HepG2 (cell line): ENCODE results near the gene ZNF287. TPM values are rescaled to one million over a fixed set of nuclear protein-coding genes. Genes with fewer than 3 reads are reported as not detected.

Experiments
- ATAC-seq: fragments of 200-7000 bp; cut with Tn5 transposase; 3 replicates; pipeline ENCODE4 v1.9.1; 2020; ENCODE audit warnings: mild to moderate bottlenecking, moderate library complexity
- BruUV-seq: library from RNA; stranded (reverse); fragments of 400-500 nt; replicated peaks from 2 replicates; lab custom pipeline; 2021; lab: Mats Ljungman, UMichigan
- CTCF ChIA-PET: fragments of 300-600 bp; formaldehyde crosslinking; extraction: SDS; loops from one replicate; lab custom pipeline; 2021; ENCODE audit warnings: low total read pairs, inconsistent platforms, low intra/inter-chr PET ratio; lab: Yijun Ruan, JAX
- POLR2A ChIA-PET: fragments of 350-600 bp; sonication (Branson Sonifier 250); formaldehyde crosslinking; loops from one replicate; lab custom pipeline; 2020; ENCODE audit warnings: antibody characterized with exemption, inconsistent platforms; lab: Yijun Ruan, JAX
- DNase-seq: peaks from one replicate; pipeline ENCODE4 v3.0.0-alpha.2; 2015; ENCODE audit warnings: low spot score
- FAIRE-seq: peaks from 3 replicates; lab custom pipeline; 2011; peaks lifted over from hg19 to GRCh38; lab: Jason Lieb, UNC
- H2AFZ ChIP-seq: one replicate; pipeline ENCODE4 v1.6.1; 2011; ENCODE audit warnings: low read length, inconsistent platforms
- H3K27ac ChIP-seq: fragments of 300-600 bp; 3 replicates; pipeline ENCODE4 v1.8.0; 2011; ENCODE audit warnings: mixed run types, mild to moderate bottlenecking, mixed read lengths, low read length, inconsistent platforms; ENCODE audit not compliant: insufficient read depth; ENCODE audit errors: extremely low read length
- H3K27me3 ChIP-seq, 2 experiments: fragments of 200-600 bp in 1 of 2; 2 replicates in 1 of 2; 3 replicates in 1 of 2; pipeline versions ENCODE4 v1.6.0 to v1.8.0; 2011; ENCODE audit warnings: low read length in 2 of 2, mild to moderate bottlenecking in 2 of 2, moderate library complexity in 2 of 2, inconsistent platforms in 1 of 2; ENCODE audit not compliant: insufficient read depth in 2 of 2, control insufficient read depth in 1 of 2
- H3K36me3 ChIP-seq, 2 experiments: fragments of 200-600 bp in 1 of 2; replicated peaks in 1 of 2; 2 replicates in 1 of 2; 3 replicates in 1 of 2; pipeline versions ENCODE4 v1.5.1 to v1.8.0; 2011; ENCODE audit warnings: low read length in 2 of 2, inconsistent platforms in 1 of 2; ENCODE audit not compliant: insufficient read depth in 2 of 2, control insufficient read depth in 1 of 2
- H3K4me1 ChIP-seq: 2 replicates; pipeline ENCODE4 v1.5.1; 2012; ENCODE audit warnings: low read length, inconsistent platforms; ENCODE audit not compliant: insufficient read depth
- H3K4me2 ChIP-seq: 2 replicates; pipeline ENCODE4 v1.6.0; 2011; ENCODE audit warnings: low read depth, low read length, inconsistent platforms
- H3K4me3 ChIP-seq, 3 experiments: fragments of 200-600 bp in 1 of 3; sonication (generic), shearing (Covaris generic) in 1 of 3; replicated peaks in 1 of 3; 2 replicates each; pipeline ENCODE4 v1.5.1; 2011 to 2016; ENCODE audit warnings: low read length in 3 of 3, inconsistent platforms in 2 of 3, low read depth in 2 of 3, mild to moderate bottlenecking in 2 of 3, control low read depth in 1 of 3, mixed read lengths in 1 of 3; ENCODE audit not compliant: insufficient read depth in 1 of 3
- H3K79me2 ChIP-seq: one replicate; pipeline ENCODE4 v1.6.1; 2011; ENCODE audit warnings: low read length, inconsistent platforms; ENCODE audit not compliant: insufficient read depth
- H3K9ac ChIP-seq: 2 replicates; pipeline ENCODE4 v1.6.0; 2011; ENCODE audit warnings: mild to moderate bottlenecking, low read depth, low read length, inconsistent platforms; ENCODE audit not compliant: insufficient read depth
- H3K9me3 ChIP-seq: 2 replicates; pipeline ENCODE4 v1.5.1; 2012; ENCODE audit warnings: mild to moderate bottlenecking, low read length
- H4K20me1 ChIP-seq: 2 replicates; pipeline ENCODE4 v1.6.0; 2011; ENCODE audit warnings: inconsistent platforms, mild to moderate bottlenecking, low read length, moderate library complexity; ENCODE audit not compliant: insufficient read depth
- DMTF1 ChIP-seq: sonication (generic); formaldehyde crosslinking; IDR thresholded peaks from 2 replicates; pipeline ENCODE4 v1.4.0; 2020; ENCODE audit warnings: mild to moderate bottlenecking, missing genetic modification reagents
- KIAA2018 ChIP-seq: sonication (generic); formaldehyde crosslinking; IDR thresholded peaks from 2 replicates; pipeline ENCODE4 v1.5.0; 2020; ENCODE audit warnings: mild to moderate bottlenecking, missing genetic modification reagents, borderline replicate concordance
- KMT2B ChIP-seq: IDR thresholded peaks from 2 replicates; pipeline ENCODE4 v1.6.1; 2016; ENCODE audit warnings: missing genetic modification reagents, missing compliant biosample characterization
- RELA ChIP-seq: sonication (generic); formaldehyde crosslinking; IDR thresholded peaks from 2 replicates; pipeline ENCODE4 v1.4.0; 2020; ENCODE audit warnings: missing genetic modification reagents
- RFX1 ChIP-seq: fragments of 450-650 bp; IDR thresholded peaks from 2 replicates; pipeline ENCODE4 v1.6.1; 2017
- THRA ChIP-seq: sonication (generic); formaldehyde crosslinking; IDR thresholded peaks from 2 replicates; pipeline ENCODE4 v1.4.0; 2020; ENCODE audit warnings: missing genetic modification reagents, borderline replicate concordance
- ZBTB34 ChIP-seq: sonication (generic); formaldehyde crosslinking; IDR thresholded peaks from 2 replicates; pipeline ENCODE4 v1.8.0; 2022; ENCODE audit warnings: mild to moderate bottlenecking, missing genetic modification reagents
- WGBS: methylation state at CpG from one replicate; pipeline ENCODE4 v1.1.6; 2017; ENCODE audit warnings: low lambda C conversion rate; 5-methylcytosine and 5-hydroxymethylcytosine counted together
- in situ Hi-C: cut with HindIII; loops from 2 replicates; pipeline ENCODE4 v1.10.0; 2017; ENCODE audit warnings: low pct_unique_long_range_greater_than_20kb; ENCODE audit not compliant: extremely low pct_ligation_motif_present
- intact Hi-C: fragments of 100-400 bp; cut with micrococcal nuclease; formaldehyde crosslinking; loops from one replicate; pipeline ENCODE4 v1.10.0; 2022; ENCODE audit not compliant: unreplicated experiment
- polyA plus RNA-seq, 8 experiments: library from polyadenylated mRNA; depleted of rRNA in 3 of 8; stranded (reverse) in 7 of 8; unstranded in 1 of 8; fragments of >200 nt; fragmentation: Illumina TruSeq in 4 of 8; extraction: Trizol in 4 of 8; gene quantifications; 2 replicates each; pipeline versions ENCODE4 v1.2.1 to v1.2.3, GENCODE V29; 2011 to 2016; ENCODE audit warnings: low read depth in 4 of 8, missing spikeins in 1 of 8, mixed read lengths in 1 of 8; ENCODE audit not compliant: insufficient read depth in 1 of 8
- total RNA-seq, 5 experiments: library from RNA; depleted of rRNA; stranded (reverse); fragments of >200 nt; fragmentation: Illumina TruSeq; extraction: Trizol; gene quantifications; 2 replicates each; pipeline ENCODE4 v1.2.3, GENCODE V29; 2016; ENCODE audit warnings: low read depth in 1 of 5

ZNF287 gene
- total and polyA plus RNA-seq, 2 of the 13 experiments (the other 11 are each of a cell fraction or from before 2014, with no cell fraction given), result 0.21 TPM; not detected in 1

- H3K27me3 ChIP-seq, result no peaks in the 10 kb centered on the region
- no peak overlapping the region for H3K27ac ChIP-seq
- H3K9ac ChIP-seq, result no peak overlapping the region
- BruUV-seq, result no TSS peak
- H3K4me3 ChIP-seq, result no peak overlapping the region
- ATAC-seq (no peak), FAIRE-seq (no peak), DNase-seq (no peak)
- intact Hi-C loops, result no loop called here
- no peaks in the 10 kb centered on the region for H4K20me1 ChIP-seq
- POLR2A ChIA-PET, result no interaction called here
- no peaks in the 10 kb centered on the region for H3K36me3 ChIP-seq
- CTCF ChIA-PET, result no interaction called here
- 89% methylated on average over 53 of the region's 53 CpGs for WGBS
- in situ Hi-C loops, result no loop called here
- peaks cover 68% of the 10 kb centered on the region for H3K9me3 ChIP-seq
- H3K79me2 ChIP-seq, result no peaks in the 10 kb centered on the region
- no peak overlapping the region for H3K4me2 ChIP-seq
- H2AFZ ChIP-seq, result no peak overlapping the region
- no peaks in the 10 kb centered on the region for H3K4me1 ChIP-seq
- TF ChIP-seq KIAA2018 (CRISPR knock-in tag) (no peak), RFX1 (no peak), ZBTB34 (no peak), KMT2B (CRISPR knock-in tag) (no peak), THRA (CRISPR knock-in tag) (no peak), DMTF1 (no peak), RELA (no peak)
These were observed 48.6 kb upstream of the ZNF287 start for GRCh38 chr17:16617481-16618060.
